ENCODE results near the gene AHCY.
"Not testable (repeated sequence)": the region's sequence is repeated elsewhere in the genome, so short reads cannot be mapped to it uniquely, and the experiment has no call there.

Gene AHCY

GRCh38 chr20:34302723-34303533 lies at the start of gene AHCY:
AHCY (minus strand) TSS chr20:34303355; CDS start chr20:34303270, 85 bp downstream.
- DNase-seq: peak; percentile 93

GRCh38 chr20:34350095-34350494 lies 46.9 kb upstream of the AHCY start:
- DNase-seq: no peak

GRCh38 chr20:34347571-34347970 lies 44.4 kb upstream of the AHCY start:
- no peak for DNase-seq

- not testable (repeated sequence) for DNase-seq
These were observed 43.3 kb upstream of the AHCY start for GRCh38 chr20:34346533-34346865.

- not testable (repeated sequence) for DNase-seq
These were observed 42.8 kb upstream of the AHCY start for GRCh38 chr20:34345839-34346532.

GRCh38 chr20:34345402-34345736 lies 42.2 kb upstream of the AHCY start:
- no peak for DNase-seq

GRCh38 chr20:34344238-34344637 lies 41.1 kb upstream of the AHCY start:
- no peak for DNase-seq

- DNase-seq: no peak
These were observed 40.5 kb upstream of the AHCY start for GRCh38 chr20:34343458-34344211.

- not testable (repeated sequence) for DNase-seq
These were observed 38.0 kb upstream of the AHCY start for GRCh38 chr20:34341199-34341598.

- not testable (repeated sequence) for DNase-seq
These were observed 37.6 kb upstream of the AHCY start for GRCh38 chr20:34340726-34341125.

GRCh38 chr20:34337982-34338726 lies 35.0 kb upstream of the AHCY start:
- no peak for DNase-seq

GRCh38 chr20:34337544-34337943 lies 34.4 kb upstream of the AHCY start:
- no peak for DNase-seq

- DNase-seq: no peak
These were observed 31.7 kb upstream of the AHCY start for GRCh38 chr20:34334654-34335407.

GRCh38 chr20:34333786-34334185 lies 30.6 kb upstream of the AHCY start:
- DNase-seq: no peak

- no peak for DNase-seq
These were observed 29.2 kb upstream of the AHCY start for GRCh38 chr20:34332262-34332920.

GRCh38 chr20:34331838-34332237 lies 28.7 kb upstream of the AHCY start:
- no peak for DNase-seq

- not testable (repeated sequence) for DNase-seq
These were observed 27.8 kb upstream of the AHCY start for GRCh38 chr20:34330861-34331544.

- no peak for DNase-seq
These were observed 25.9 kb upstream of the AHCY start for GRCh38 chr20:34328928-34329677.

- not testable (repeated sequence) for DNase-seq
These were observed 25.1 kb upstream of the AHCY start for GRCh38 chr20:34328207-34328606.

- DNase-seq: no peak
These were observed 21.4 kb upstream of the AHCY start for GRCh38 chr20:34324541-34324940.

All from NCI-H524 treated with DMSO at 0.1 percent for 48 hours (cell line).